ENCODE results near the gene SLC25A47.

- no peak for TF ChIP-seq CTCF (IDR thresholded peaks at IDR 0.05)
- TF ChIP-seq ZFX (IDR thresholded peaks at IDR 0.05; ENCODE audit: borderline replicate concordance): no peak
These were observed 24.4 kb upstream of the SLC25A47 start for GRCh38 chr14:100298551-100299237.
